K562 (cell line): ENCODE results near the gene PLP2. TPM values are rescaled to one million over a fixed set of nuclear protein-coding genes. Genes with fewer than 3 reads are reported as not detected.

Source experiments
- ATAC-seq: fragments of 200-7000 bp; cut with Tn5 transposase; 3 replicates; pipeline ENCODE4 v1.9.1; 2020; ENCODE audit warnings: moderate library complexity
- BruUV-seq: library from RNA; stranded (reverse); fragments of 400-500 nt; replicated peaks from 2 replicates; lab custom pipeline; 2021; lab: Mats Ljungman, UMichigan
- CTCF ChIA-PET: fragments of 300-600 bp; formaldehyde crosslinking; extraction: SDS; loops from one replicate; lab custom pipeline; 2021; ENCODE audit warnings: low intra/inter-chr PET ratio; lab: Yijun Ruan, JAX
- POLR2A ChIA-PET: fragments of 300-600, 350-650 bp; sonication (Branson Sonifier 250); formaldehyde crosslinking; extraction: SDS; loops from one replicate; lab custom pipeline; 2021; ENCODE audit warnings: antibody characterized with exemption, inconsistent platforms; lab: Yijun Ruan, JAX
- DNase-seq, 4 experiments: peaks; one replicate each; pipeline versions ENCODE4 v3.0.0 to v3.0.0-alpha.2; 2011 to 2018; ENCODE audit warnings: low spot score in 3 of 4, mixed read lengths in 3 of 4; ENCODE audit errors: extremely low read depth in 1 of 4
- FAIRE-seq: peaks from 2 replicates; lab custom pipeline; 2011; peaks lifted over from hg19 to GRCh38; lab: Jason Lieb, UNC
- H2AFZ ChIP-seq: 2 replicates; pipeline ENCODE4 v1.6.0; 2011; ENCODE audit warnings: low read depth, low read length, control low read depth, inconsistent platforms
- H3K27ac ChIP-seq: fragments of 200-600 bp; 3 replicates; pipeline ENCODE4 v1.8.0; 2011; ENCODE audit warnings: low read depth, mild to moderate bottlenecking, control low read depth, inconsistent platforms, low read length, moderate library complexity, mixed read lengths; ENCODE audit errors: extremely low read depth
- H3K27me3 ChIP-seq, 2 experiments: fragments of 300-600 bp in 1 of 2; 2 replicates in 1 of 2; 3 replicates in 1 of 2; pipeline versions ENCODE4 v1.6.0 to v1.8.0; 2011; ENCODE audit warnings: inconsistent platforms in 2 of 2, low read length in 2 of 2, mild to moderate bottlenecking in 1 of 2, mixed read lengths in 1 of 2, moderate library complexity in 1 of 2; ENCODE audit not compliant: control insufficient read depth in 2 of 2, insufficient read depth in 2 of 2
- H3K36me3 ChIP-seq: fragments of 300-600 bp; 3 replicates; pipeline ENCODE4 v1.8.0; 2011; ENCODE audit warnings: mild to moderate bottlenecking, low read length, inconsistent platforms; ENCODE audit not compliant: control insufficient read depth, insufficient read depth
- H3K4me1 ChIP-seq, 2 experiments: fragments of 200-600 bp in 1 of 2; replicated peaks in 1 of 2; 2 replicates in 1 of 2; 3 replicates in 1 of 2; pipeline versions ENCODE4 v1.5.1 to v1.8.0; 2011; ENCODE audit warnings: inconsistent platforms in 2 of 2, low read length in 2 of 2, mild to moderate bottlenecking in 1 of 2, mixed read lengths in 1 of 2, moderate library complexity in 1 of 2; ENCODE audit not compliant: control insufficient read depth in 2 of 2, insufficient read depth in 2 of 2
- H3K4me2 ChIP-seq: 2 replicates; pipeline ENCODE4 v1.6.1; 2011; ENCODE audit warnings: low read length, control low read depth, inconsistent platforms, mixed read lengths; ENCODE audit not compliant: insufficient read depth
- H3K4me3 ChIP-seq: fragments of 200-600 bp; sonication (generic), shearing (Covaris generic); 2 replicates; pipeline ENCODE4 v1.5.1; 2016; ENCODE audit warnings: control low read depth, inconsistent platforms
- H3K79me2 ChIP-seq: fragments of 200-600 bp; 3 replicates; pipeline ENCODE4 v1.8.0; 2011; ENCODE audit warnings: low read length, inconsistent platforms; ENCODE audit not compliant: control insufficient read depth, insufficient read depth
- H3K9ac ChIP-seq, 2 experiments: 2 replicates each; pipeline versions ENCODE4 v1.6.0 to v1.6.1; 2011; ENCODE audit warnings: low read depth in 2 of 2, low read length in 2 of 2, control low read depth in 1 of 2, inconsistent platforms in 1 of 2, mild to moderate bottlenecking in 1 of 2, mixed read lengths in 1 of 2; ENCODE audit not compliant: insufficient read depth in 1 of 2
- H3K9me1 ChIP-seq: one replicate; pipeline ENCODE4 v1.6.0; 2011; ENCODE audit warnings: inconsistent platforms, mild to moderate bottlenecking, low read length, moderate library complexity; ENCODE audit not compliant: control insufficient read depth, insufficient read depth
- H3K9me3 ChIP-seq: replicated peaks from 2 replicates; pipeline ENCODE4 v1.5.1; 2011; ENCODE audit warnings: low read depth, low read length, inconsistent platforms; ENCODE audit not compliant: control insufficient read depth, insufficient read depth
- H4K20me1 ChIP-seq: replicated peaks from 2 replicates; pipeline ENCODE4 v1.6.1; 2011; ENCODE audit warnings: low read length, inconsistent platforms, mixed read lengths; ENCODE audit not compliant: control insufficient read depth, insufficient read depth
- CCNT2 ChIP-seq: IDR thresholded peaks from 2 replicates; pipeline ENCODE4 v1.6.1; 2011; ENCODE audit warnings: borderline replicate concordance, low read depth, mild to moderate bottlenecking, moderate library complexity, mixed read lengths, low read length; ENCODE audit not compliant: insufficient read length; ENCODE audit errors: extremely low read depth
- ESRRA ChIP-seq: fragments of 450-650 bp; IDR thresholded peaks from 2 replicates; pipeline ENCODE4 v1.6.1; 2014; ENCODE audit warnings: low read depth, mild to moderate bottlenecking, moderate library complexity, borderline replicate concordance
- ETV6 ChIP-seq, 3 experiments: fragments of 150-350 bp in 1 of 3; sonication (generic) in 1 of 3; formaldehyde crosslinking in 1 of 3; IDR thresholded peaks; 2 replicates each; pipeline versions ENCODE4 v1.6.1 to v1.8.0; 2014 to 2022; ENCODE audit warnings: borderline replicate concordance in 2 of 3, low read depth in 2 of 3, antibody characterized with exemption in 1 of 3, low read length in 1 of 3, mild to moderate bottlenecking in 1 of 3, missing genetic modification reagents in 1 of 3
- MIER1 ChIP-seq: fragments of 450-650 bp; IDR thresholded peaks from 2 replicates; pipeline ENCODE4 v1.6.1; 2016; ENCODE audit warnings: antibody characterized with exemption, mild to moderate bottlenecking, low read depth
- RBM25 ChIP-seq: fragments of 200-400 bp; formaldehyde crosslinking; IDR thresholded peaks from 2 replicates; pipeline ENCODE4 v1.6.1; 2018; ENCODE audit warnings: low read length, low read depth, moderate library complexity; ENCODE audit not compliant: severe bottlenecking
- RUNX1 ChIP-seq: sonication (generic); IDR thresholded peaks from 2 replicates; pipeline ENCODE4 v1.6.1; 2016; ENCODE audit warnings: antibody characterized with exemption, low read depth
- ZEB2 ChIP-seq: fragments of 450-650 bp; IDR thresholded peaks from 2 replicates; pipeline ENCODE4 v1.6.1; 2016
- ZKSCAN8 ChIP-seq: fragments of 200-800 bp; sonication (Bioruptor generic); IDR thresholded peaks from 2 replicates; pipeline ENCODE4 v1.6.1; 2016; ENCODE audit warnings: missing genetic modification characterization, missing compliant biosample characterization
- ZNF280B ChIP-seq: fragments of 250-450 bp; sonication (Bioruptor Pico); IDR thresholded peaks from 2 replicates; pipeline ENCODE4 v1.5.1; 2021; ENCODE audit warnings: mild to moderate bottlenecking
- WGBS: fragments of 100-300 bp; shearing (Covaris generic); methylation state at CpG from one replicate; pipeline ENCODE4 v1.1.6; 2016; ENCODE audit warnings: low coverage, mixed read lengths; ENCODE audit not compliant: insufficient coverage; ENCODE audit errors: missing lambda C conversion rate; 5-methylcytosine and 5-hydroxymethylcytosine counted together
- in situ Hi-C: fragments of 300-500 bp; cut with MboI; formaldehyde crosslinking; loops from 4 replicates; pipeline ENCODE4 v1.15.0; 2018; ENCODE audit warnings: inconsistent platforms, mixed read lengths
- intact Hi-C: fragments of 100-400 bp; cut with micrococcal nuclease; formaldehyde crosslinking; loops from 2 replicates; pipeline ENCODE4 v1.14.2; 2022
- polyA plus RNA-seq, 8 experiments: library from polyadenylated mRNA; depleted of rRNA in 4 of 8; stranded (reverse) in 5 of 8; unstranded in 3 of 8; fragments of >200 nt; fragmentation: Nextera tagmentation in 2 of 8; fragmentation: Illumina TruSeq in 1 of 8; extraction: Ambion mirVana in 2 of 8; extraction: Trizol in 1 of 8; gene quantifications; 2 replicates each; pipeline versions ENCODE4 v1.2.1 to v1.2.3, GENCODE V29; 2011 to 2014; ENCODE audit warnings: inconsistent platforms in 1 of 8, missing spikeins in 1 of 8
- total RNA-seq, 7 experiments: library from RNA; depleted of rRNA in 6 of 7; stranded (reverse); fragments of >200 nt in 6 of 7; fragmentation: Illumina TruSeq in 2 of 7; extraction: Trizol in 2 of 7; gene quantifications; 2 replicates each; pipeline versions ENCODE4 v1.2.1 to v1.2.3, GENCODE V29; 2011 to 2021; ENCODE audit warnings: low replicate concordance in 1 of 7
- TF ChIP-seq, protein P1 (sequence below): fragments of 250-450 bp; sonication (Bioruptor Pico); IDR thresholded peaks from 2 replicates; pipeline ENCODE4 v1.8.0; 2022; ENCODE audit warnings: moderate library complexity, mild to moderate bottlenecking, inconsistent platforms

The PLP2 gene
- total and polyA plus RNA-seq, 9 of the 15 experiments (the other 6 are each of a cell fraction or from before 2014, with no cell fraction given), result 34.7 to 236 (median 112) TPM

DNA sequence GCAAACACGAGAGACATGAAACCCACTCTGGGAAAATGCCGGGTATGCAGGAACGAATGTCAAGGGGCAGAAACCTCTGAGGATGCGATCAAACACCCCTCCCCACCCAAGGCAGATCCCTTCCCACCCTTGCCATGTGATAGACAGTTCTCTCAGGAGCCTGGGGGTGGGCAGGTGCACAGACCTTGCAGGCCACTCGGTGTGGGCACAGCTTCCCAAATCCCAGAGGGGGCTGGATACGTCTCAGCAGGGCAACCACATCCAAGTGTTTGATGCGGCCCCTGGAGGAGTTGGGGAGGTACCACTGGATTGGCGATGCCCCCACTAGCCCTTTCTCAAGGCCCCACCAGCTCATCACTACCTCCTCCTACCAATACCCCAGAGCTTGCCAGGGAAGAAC is 38.7 kb downstream of the PLP2 start:
- peaks cover 0 to 4% of the 10 kb centered on the region in 2 experiments; a peak in 1 of 5 replicates for H3K27me3 ChIP-seq
- 13% methylated on average over 6 of the region's 8 CpGs for WGBS
- no peaks in the 10 kb centered on the region for H3K79me2 ChIP-seq
- H3K27ac ChIP-seq, result no peak overlapping the region
- H4K20me1 ChIP-seq, result no peaks in the 10 kb centered on the region
- no peaks in the 10 kb centered on the region for H3K9me3 ChIP-seq
- intact Hi-C loops, result no loop called here
- H3K9ac ChIP-seq, result no peak overlapping the region
- no peak for FAIRE-seq
- H3K9me1 ChIP-seq, result no peaks in the 10 kb centered on the region
- ChIA-PET CTCF (no interaction called here), POLR2A (no interaction called here)
- no peak for ATAC-seq
- TF ChIP-seq ZKSCAN8 (no peak), ETV6 (IDR thresholded peaks at IDR 0.05; ENCODE audit: borderline replicate concordance in 1 of 2, low read depth in 2 of 2, low read length in 1 of 2) (no peak), ETV6 (CRISPR knock-in tag; IDR thresholded peaks at IDR 0.05; ENCODE audit: borderline replicate concordance) (no peak), RUNX1 (no peak), MIER1 (no peak), CCNT2 (no peak), ZNF280B (CRISPR knock-in tag) (no peak), ZEB2 (no peak), RBM25 (no peak), ESRRA (no peak)
- TF ChIP-seq, protein P1, sequence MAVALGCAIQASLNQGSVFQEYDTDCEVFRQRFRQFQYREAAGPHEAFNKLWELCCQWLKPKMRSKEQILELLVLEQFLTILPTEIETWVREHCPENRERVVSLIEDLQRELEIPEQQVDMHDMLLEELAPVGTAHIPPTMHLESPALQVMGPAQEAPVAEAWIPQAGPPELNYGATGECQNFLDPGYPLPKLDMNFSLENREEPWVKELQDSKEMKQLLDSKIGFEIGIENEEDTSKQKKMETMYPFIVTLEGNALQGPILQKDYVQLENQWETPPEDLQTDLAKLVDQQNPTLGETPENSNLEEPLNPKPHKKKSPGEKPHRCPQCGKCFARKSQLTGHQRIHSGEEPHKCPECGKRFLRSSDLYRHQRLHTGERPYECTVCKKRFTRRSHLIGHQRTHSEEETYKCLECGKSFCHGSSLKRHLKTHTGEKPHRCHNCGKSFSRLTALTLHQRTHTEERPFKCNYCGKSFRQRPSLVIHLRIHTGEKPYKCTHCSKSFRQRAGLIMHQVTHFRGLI (CRISPR knock-in tag), result no peak
- no peak overlapping the region for H3K4me3 ChIP-seq
- H3K4me2 ChIP-seq, result no peak overlapping the region
- in situ Hi-C loops, result no loop called here
- H3K36me3 ChIP-seq, result no peaks in the 10 kb centered on the region
- no peak for DNase-seq
- H2AFZ ChIP-seq, result no peak overlapping the region
- no TSS peak for BruUV-seq
- peaks cover 0 to 10% of the 10 kb centered on the region in 2 experiments; a peak in 3 of 5 replicates for H3K4me1 ChIP-seq
